ENCODE results near the gene SUZ12. TPM values are rescaled to one million over a fixed set of nuclear protein-coding genes. Genes with fewer than 3 reads are reported as not detected.
A peak's percentile ranks its signal among the peaks of the same experiment; 100 is the strongest.
"Not testable (repeated sequence)": the region's sequence is repeated elsewhere in the genome, so short reads cannot be mapped to it uniquely, and the experiment has no call there.

SUZ12 gene
- 10 to 100 TPM; 31.5 to 37.0 (median 32.3) TPM for total RNA-seq
- 38.4 TPM for total RNA-seq (2013)

DNA sequence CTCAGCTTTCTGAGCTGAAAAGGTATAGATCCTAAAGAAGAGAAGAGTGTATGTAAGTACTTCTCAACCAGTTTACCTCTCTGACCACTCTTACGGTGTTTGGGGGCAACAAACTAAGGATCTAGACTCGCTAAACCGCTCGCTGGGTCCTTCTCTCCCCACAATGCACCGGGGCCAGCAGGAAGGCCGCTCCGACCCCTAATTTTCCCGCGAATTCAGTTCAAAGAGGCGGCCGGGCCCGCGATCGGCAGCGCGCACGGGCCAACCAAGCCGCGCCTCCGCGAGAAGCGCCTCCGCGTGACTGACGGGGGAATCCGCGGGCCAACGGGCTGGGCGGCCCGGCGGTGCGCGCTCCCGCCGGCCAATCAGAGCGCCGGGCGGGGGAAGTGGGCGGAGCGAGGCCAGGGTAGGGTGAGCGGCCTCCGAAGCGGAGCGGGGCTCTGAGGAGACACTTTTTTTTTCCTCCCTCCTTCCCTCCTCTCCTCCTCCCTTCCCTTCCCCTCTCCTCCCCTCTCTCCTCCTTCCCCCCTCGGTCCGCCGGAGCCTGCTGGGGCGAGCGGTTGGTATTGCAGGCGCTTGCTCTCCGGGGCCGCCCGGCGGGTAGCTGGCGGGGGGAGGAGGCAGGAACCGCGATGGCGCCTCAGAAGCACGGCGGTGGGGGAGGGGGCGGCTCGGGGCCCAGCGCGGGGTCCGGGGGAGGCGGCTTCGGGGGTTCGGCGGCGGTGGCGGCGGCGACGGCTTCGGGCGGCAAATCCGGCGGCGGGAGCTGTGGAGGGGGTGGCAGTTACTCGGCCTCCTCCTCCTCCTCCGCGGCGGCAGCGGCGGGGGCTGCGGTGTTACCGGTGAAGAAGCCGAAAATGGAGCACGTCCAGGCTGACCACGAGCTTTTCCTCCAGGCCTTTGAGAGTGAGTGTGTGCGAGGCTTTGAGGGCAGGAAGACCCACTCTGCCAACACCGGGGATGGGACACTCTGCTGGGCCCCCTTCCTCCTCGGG is at the start of gene SUZ12:
TSS of gene SUZ12 (plus strand) at position 393 of the 995 bp plus-strand sequence. CDS start at position 633, 240 bp downstream.
- WGBS (ENCODE audit: insufficient coverage): under 1% methylated on average over 80 of the region's 93 CpGs

GRCh38 chr17:31888124-31888523 is 48.7 kb upstream of the SUZ12 start:
- Mint-ChIP-seq H3K9me3 (no peaks in the 10 kb centered on the region), H3K4me1 (no peaks in the 10 kb centered on the region), H3K36me3 (peaks cover 17% of the 10 kb centered on the region), H3K27ac (peak overlapping the region in 1 of 2 donors; percentile 27), H3K27me3 (ENCODE audit: low read depth in 2 of 2) (no peaks in the 10 kb centered on the region), H3K4me3 (no peak overlapping the region)
- peaks cover 68% of the 10 kb centered on the region for H3K36me3 ChIP-seq (ENCODE audit: control insufficient read depth, insufficient read depth, low read length)
- H3K4me1 ChIP-seq (ENCODE audit: control insufficient read depth, insufficient read depth, low read length): peaks cover 11% of the 10 kb centered on the region
- 53% methylated on average over 4 of the region's 4 CpGs for WGBS (ENCODE audit: insufficient coverage)
- no peaks in the 10 kb centered on the region for H3K27me3 ChIP-seq (ENCODE audit: control insufficient read depth, insufficient read depth, low read length)
- TF ChIP-seq, protein P1, sequence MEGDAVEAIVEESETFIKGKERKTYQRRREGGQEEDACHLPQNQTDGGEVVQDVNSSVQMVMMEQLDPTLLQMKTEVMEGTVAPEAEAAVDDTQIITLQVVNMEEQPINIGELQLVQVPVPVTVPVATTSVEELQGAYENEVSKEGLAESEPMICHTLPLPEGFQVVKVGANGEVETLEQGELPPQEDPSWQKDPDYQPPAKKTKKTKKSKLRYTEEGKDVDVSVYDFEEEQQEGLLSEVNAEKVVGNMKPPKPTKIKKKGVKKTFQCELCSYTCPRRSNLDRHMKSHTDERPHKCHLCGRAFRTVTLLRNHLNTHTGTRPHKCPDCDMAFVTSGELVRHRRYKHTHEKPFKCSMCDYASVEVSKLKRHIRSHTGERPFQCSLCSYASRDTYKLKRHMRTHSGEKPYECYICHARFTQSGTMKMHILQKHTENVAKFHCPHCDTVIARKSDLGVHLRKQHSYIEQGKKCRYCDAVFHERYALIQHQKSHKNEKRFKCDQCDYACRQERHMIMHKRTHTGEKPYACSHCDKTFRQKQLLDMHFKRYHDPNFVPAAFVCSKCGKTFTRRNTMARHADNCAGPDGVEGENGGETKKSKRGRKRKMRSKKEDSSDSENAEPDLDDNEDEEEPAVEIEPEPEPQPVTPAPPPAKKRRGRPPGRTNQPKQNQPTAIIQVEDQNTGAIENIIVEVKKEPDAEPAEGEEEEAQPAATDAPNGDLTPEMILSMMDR (IDR thresholded peaks at IDR 0.05): no peak
- no peak for ATAC-seq
- intact Hi-C loops (cut with micrococcal nuclease): no loop called here
- H3K27ac ChIP-seq (ENCODE audit: low read length): peak overlapping the region; percentile 38
- no peak for DNase-seq
- H3K9me3 ChIP-seq (ENCODE audit: control insufficient read depth, insufficient read depth, low read length): no peaks in the 10 kb centered on the region
- no peak overlapping the region for H3K4me3 ChIP-seq (ENCODE audit: low read length)

More for the DNA sequence above, at the start of gene SUZ12:
- H3K4me1 ChIP-seq (ENCODE audit: control insufficient read depth, insufficient read depth, low read length); H3K9me3 Mint-ChIP-seq; H3K9me3 ChIP-seq (ENCODE audit: control insufficient read depth, insufficient read depth, low read length); H3K36me3 Mint-ChIP-seq; intact Hi-C loops (cut with micrococcal nuclease); H3K27me3 ChIP-seq (ENCODE audit: control insufficient read depth, insufficient read depth, low read length); H3K27me3 Mint-ChIP-seq (ENCODE audit: low read depth in 2 of 2); H3K36me3 ChIP-seq (ENCODE audit: control insufficient read depth, insufficient read depth, low read length): not testable (repeated sequence)
- peak; percentile 89 to 93 for DNase-seq
- H3K4me1 Mint-ChIP-seq: peaks cover 10 to 11% of the 10 kb centered on the region in 2 donors
- H3K27ac Mint-ChIP-seq: peak within 1 kb of the TSS; percentile 77 to 83
- H3K27ac ChIP-seq (ENCODE audit: low read length): peak within 1 kb of the TSS; percentile 64
- peak within 1 kb of the TSS; percentile 86 for H3K4me3 Mint-ChIP-seq
- peak within 1 kb of the TSS; percentile 83 for H3K4me3 ChIP-seq (ENCODE audit: low read length)
- ATAC-seq: peak; percentile 95 to 99 (median 96)

DNA sequence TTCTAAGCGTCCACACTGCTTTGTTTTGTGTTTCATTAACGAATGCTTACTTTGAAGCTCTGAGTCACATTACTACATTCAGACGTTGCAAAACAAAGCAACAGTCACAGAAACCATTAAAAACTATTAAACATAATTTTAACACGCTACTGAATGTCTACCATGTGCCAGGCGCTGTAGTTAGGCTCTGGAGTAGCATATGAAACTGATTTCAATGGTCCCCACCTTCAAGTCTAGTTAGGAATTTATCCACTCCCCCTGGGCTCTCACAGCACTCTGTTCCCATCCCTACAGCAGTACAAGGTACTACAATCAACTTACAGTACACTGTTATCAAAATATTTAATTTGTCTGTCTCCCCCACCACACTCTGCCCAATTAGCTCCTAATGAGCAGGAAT is 35.9 kb upstream of the SUZ12 start:
- H3K9me3 ChIP-seq (ENCODE audit: control insufficient read depth, insufficient read depth, low read length): no peaks in the 10 kb centered on the region
- peaks cover 10% of the 10 kb centered on the region for H3K4me1 ChIP-seq (ENCODE audit: control insufficient read depth, insufficient read depth, low read length)
- H3K36me3 ChIP-seq (ENCODE audit: control insufficient read depth, insufficient read depth, low read length): peaks cover 27% of the 10 kb centered on the region
- TF ChIP-seq, protein P1 (IDR thresholded peaks at IDR 0.05): no peak
- 22% methylated on average over 5 of the region's 5 CpGs for WGBS (ENCODE audit: insufficient coverage)
- intact Hi-C loops (cut with micrococcal nuclease): loop anchor here (1.0 kb wide), 1 partner anchor 41 kb away; no protein-coding TSS in a partner anchor
- ATAC-seq (no peak), DNase-seq (no peak)
- peak overlapping the region; percentile 61 for H3K27ac ChIP-seq (ENCODE audit: low read length)
- Mint-ChIP-seq H3K9me3 (no peaks in the 10 kb centered on the region), H3K36me3 (no peaks in the 10 kb centered on the region), H3K4me1 (peaks cover 0 to 4% of the 10 kb centered on the region in 2 donors), H3K4me3 (no peak overlapping the region), H3K27me3 (ENCODE audit: low read depth in 2 of 2) (no peaks in the 10 kb centered on the region), H3K27ac (no peak overlapping the region)
- peak overlapping the region; percentile 93 for H3K4me3 ChIP-seq (ENCODE audit: low read length)
- no peaks in the 10 kb centered on the region for H3K27me3 ChIP-seq (ENCODE audit: control insufficient read depth, insufficient read depth, low read length)

DNA sequence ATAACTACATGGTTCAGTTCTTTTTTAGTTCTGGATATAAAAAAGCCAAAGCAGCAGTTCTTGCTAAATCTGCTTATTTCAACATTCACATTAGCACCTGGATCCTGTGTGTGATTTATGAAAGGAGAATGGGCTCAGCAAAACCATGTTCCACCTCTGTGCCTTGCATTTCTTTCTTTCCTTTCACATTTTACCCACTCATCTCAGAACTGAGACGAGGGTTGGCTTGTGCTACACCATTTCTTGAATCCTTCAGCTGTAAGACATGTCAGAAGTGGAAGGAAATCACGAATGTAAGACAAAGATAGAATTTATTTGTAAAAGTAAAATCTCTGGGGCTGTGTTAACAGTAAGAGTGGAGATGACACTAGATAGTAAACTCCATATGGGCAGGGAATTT is 34.1 kb upstream of the SUZ12 start:
- no peaks in the 10 kb centered on the region for H3K9me3 ChIP-seq (ENCODE audit: control insufficient read depth, insufficient read depth, low read length)

More for the DNA sequence above, 34.1 kb upstream of the SUZ12 start:
- peaks cover 0 to 3% of the 10 kb centered on the region in 2 donors for H3K4me1 Mint-ChIP-seq
- Histone ChIP-seq H3K27me3 (ENCODE audit: control insufficient read depth, insufficient read depth, low read length) (no peaks in the 10 kb centered on the region), H3K36me3 (ENCODE audit: control insufficient read depth, insufficient read depth, low read length) (peaks cover 16% of the 10 kb centered on the region), H3K27ac (ENCODE audit: low read length) (no peak overlapping the region), H3K4me3 (ENCODE audit: low read length) (no peak overlapping the region), H3K4me1 (ENCODE audit: control insufficient read depth, insufficient read depth, low read length) (peaks cover 10% of the 10 kb centered on the region)
- H3K4me3 Mint-ChIP-seq: peak overlapping the region; percentile 28
- H3K27me3 Mint-ChIP-seq (ENCODE audit: low read depth in 2 of 2): peaks cover 4 to 16% of the 10 kb centered on the region in 2 donors
- intact Hi-C loops (cut with micrococcal nuclease): no loop called here
- H3K9me3 Mint-ChIP-seq: no peaks in the 10 kb centered on the region
- WGBS (ENCODE audit: insufficient coverage): 32% methylated on average over 2 of the region's 2 CpGs
- ATAC-seq: no peak
- TF ChIP-seq, protein P1 (IDR thresholded peaks at IDR 0.05): no peak
- DNase-seq: no peak
- H3K36me3 Mint-ChIP-seq: no peaks in the 10 kb centered on the region
- no peak overlapping the region for H3K27ac Mint-ChIP-seq
